Esophagus squamous epithelium (tissue), 4 donors: ENCODE results near the gene ZNF76.

ENCODE experiments used
- CTCF ChIP-seq, 6 experiments: fragments of 450-650 bp in 4 of 6; fragments of 200-600 bp in 2 of 6; sonication (generic) in 2 of 6; IDR thresholded peaks; one replicate each; pipeline ENCODE4 v1.5.1; 2016 to 2019; ENCODE audit warnings: antibody characterized with exemption in 6 of 6, mild to moderate bottlenecking in 4 of 6, moderate library complexity in 4 of 6
- POLR2A ChIP-seq, 4 donors: fragments of 450-650 bp; IDR thresholded peaks; one replicate each; pipeline ENCODE4 v1.6.1; 2017; ENCODE audit warnings: antibody characterized with exemption in 4 of 4, mild to moderate bottlenecking in 4 of 4, moderate library complexity in 3 of 4

- TF ChIP-seq CTCF (IDR thresholded peaks at IDR 0.05) (no peak), POLR2A (IDR thresholded peaks at IDR 0.05) (no peak)
Observed at GRCh38 chr6:35243386-35243958, 16.1 kb upstream of the ZNF76 start.
